WTC11 (cell line): ENCODE data around the gene GRAMD1A. TPM values are rescaled to one million over a fixed set of nuclear protein-coding genes. Genes with fewer than 3 reads are reported as not detected.

Experiments
- ATAC-seq: fragments of 200-7000 bp; cut with Tn5 transposase; 2 replicates; pipeline ENCODE4 v1.10.0; 2021; ENCODE audit warnings: mild to moderate bottlenecking, moderate library complexity
- CTCF ChIA-PET: fragments of 300-600 bp; sonication (Branson Sonifier 250); formaldehyde crosslinking; loops from one replicate; lab custom pipeline; 2021; ENCODE audit warnings: antibody characterized with exemption; lab: Charles Lee
- POLR2A ChIA-PET: fragments of 350-600 bp; sonication (Branson Sonifier 250); formaldehyde crosslinking; loops from one replicate; lab custom pipeline; 2021; ENCODE audit warnings: antibody characterized with exemption; lab: Charles Lee
- DNase-seq: peaks from one replicate; pipeline ENCODE4 v3.0.0; 2021; ENCODE audit warnings: low spot score
- H3K27ac Mint-ChIP-seq: 2 replicates; pipeline ENCODE4 v1.8.0; 2021; ENCODE audit warnings: mixed read lengths
- H3K27me3 Mint-ChIP-seq: 2 replicates; pipeline ENCODE4 v1.8.0; 2021; ENCODE audit warnings: low read depth, mild to moderate bottlenecking, moderate library complexity, mixed read lengths
- H3K36me3 Mint-ChIP-seq: 2 replicates; pipeline ENCODE4 v1.8.0; 2021; ENCODE audit warnings: mixed read lengths
- H3K4me1 Mint-ChIP-seq: 2 replicates; pipeline ENCODE4 v1.8.0; 2022; ENCODE audit warnings: mixed read lengths
- H3K4me3 Mint-ChIP-seq: 2 replicates; pipeline ENCODE4 v1.8.0; 2021; ENCODE audit warnings: mild to moderate bottlenecking, moderate library complexity, mixed read lengths
- H3K9me3 Mint-ChIP-seq: 2 replicates; pipeline ENCODE4 v1.8.0; 2021; ENCODE audit warnings: mixed read lengths
- CREM ChIP-seq: sonication (generic); formaldehyde crosslinking; IDR thresholded peaks from 2 replicates; pipeline ENCODE4 v1.8.1; 2022; ENCODE audit warnings: mild to moderate bottlenecking, missing genetic modification reagents, moderate library complexity
- CTCF ChIP-seq: fragments of 200-600 bp; IDR thresholded peaks from 2 replicates; pipeline ENCODE4 v1.8.0; 2022; ENCODE audit warnings: antibody characterized with exemption
- E2F5 ChIP-seq: sonication (generic); formaldehyde crosslinking; IDR thresholded peaks from 2 replicates; pipeline ENCODE4 v1.8.1; 2022; ENCODE audit warnings: mild to moderate bottlenecking, moderate library complexity, missing genetic modification reagents
- EMX1 ChIP-seq: fragments of 250-450 bp; sonication (Bioruptor Pico); IDR thresholded peaks from 2 replicates; pipeline ENCODE4 v1.8.0; 2021; ENCODE audit warnings: mild to moderate bottlenecking
- FOXK1 ChIP-seq: sonication (generic); formaldehyde crosslinking; IDR thresholded peaks from 2 replicates; pipeline ENCODE4 v1.8.0; 2022; ENCODE audit warnings: mild to moderate bottlenecking, moderate library complexity, missing genetic modification reagents
- FOXP4 ChIP-seq: sonication (generic); formaldehyde crosslinking; IDR thresholded peaks from 2 replicates; pipeline ENCODE4 v1.8.0; 2022; ENCODE audit warnings: mild to moderate bottlenecking, missing genetic modification reagents
- GABPB1 ChIP-seq: sonication (generic); formaldehyde crosslinking; IDR thresholded peaks from 2 replicates; pipeline ENCODE4 v1.8.1; 2023; ENCODE audit warnings: mild to moderate bottlenecking, missing genetic modification reagents
- GRHL2 ChIP-seq: fragments of 250-450 bp; sonication (Bioruptor Pico); IDR thresholded peaks from 2 replicates; pipeline ENCODE4 v1.8.0; 2022; ENCODE audit warnings: mild to moderate bottlenecking, moderate library complexity; ENCODE audit not compliant: insufficient replicate concordance, severe bottlenecking
- HMGXB4 ChIP-seq: sonication (generic); formaldehyde crosslinking; IDR thresholded peaks from 2 replicates; pipeline ENCODE4 v1.8.1; 2023; ENCODE audit warnings: mild to moderate bottlenecking, moderate library complexity, missing genetic modification reagents
- JAZF1 ChIP-seq: fragments of 250-450 bp; sonication (Bioruptor Pico); IDR thresholded peaks from 2 replicates; pipeline ENCODE4 v1.9.0; 2021; ENCODE audit warnings: moderate library complexity, mild to moderate bottlenecking, inconsistent platforms
- JUN ChIP-seq: sonication (generic); formaldehyde crosslinking; IDR thresholded peaks from 2 replicates; pipeline ENCODE4 v1.8.0; 2023; ENCODE audit warnings: mild to moderate bottlenecking, missing genetic modification reagents
- MAX ChIP-seq: sonication (generic); formaldehyde crosslinking; IDR thresholded peaks from 2 replicates; pipeline ENCODE4 v1.8.0; 2022; ENCODE audit warnings: mild to moderate bottlenecking, missing genetic modification reagents
- MXD4 ChIP-seq: fragments of 250-450 bp; sonication (Bioruptor Pico); IDR thresholded peaks from 2 replicates; pipeline ENCODE4 v1.8.0; 2021; ENCODE audit warnings: mild to moderate bottlenecking, moderate library complexity, borderline replicate concordance
- OVOL2 ChIP-seq: fragments of 250-450 bp; sonication (Bioruptor Pico); IDR thresholded peaks from 2 replicates; pipeline ENCODE4 v1.9.0; 2021; ENCODE audit warnings: mild to moderate bottlenecking, borderline replicate concordance
- PRRX2 ChIP-seq: fragments of 250-450 bp; sonication (Bioruptor Pico); IDR thresholded peaks from 2 replicates; pipeline ENCODE4 v1.8.0; 2021; ENCODE audit warnings: mild to moderate bottlenecking
- TEAD1 ChIP-seq: sonication (generic); formaldehyde crosslinking; IDR thresholded peaks from 2 replicates; pipeline ENCODE4 v1.8.0; 2022; ENCODE audit warnings: mild to moderate bottlenecking, missing genetic modification reagents
- ZNF219 ChIP-seq: sonication (generic); formaldehyde crosslinking; IDR thresholded peaks from 2 replicates; pipeline ENCODE4 v1.8.0; 2023; ENCODE audit warnings: missing genetic modification reagents, mild to moderate bottlenecking, borderline replicate concordance
- ZNF263 ChIP-seq: sonication (generic); formaldehyde crosslinking; IDR thresholded peaks from 2 replicates; pipeline ENCODE4 v1.8.1; 2022; ENCODE audit warnings: low read depth, mild to moderate bottlenecking, moderate library complexity, missing genetic modification reagents
- total RNA-seq: library from RNA; stranded (reverse); gene quantifications from 3 replicates; pipeline ENCODE4 v1.2.3, GENCODE V29; 2021

GRAMD1A gene
- total RNA-seq, 1 experiment from 2014 or later: 389 TPM

GRCh38 chr19:35015954-35016351, 15.8 kb downstream of the GRAMD1A start:
- Mint-ChIP-seq H3K9me3 (no peaks in the 10 kb centered on the region), H3K27ac (no peak overlapping the region), H3K4me3 (no peak overlapping the region), H3K36me3 (peaks cover 84% of the 10 kb centered on the region), H3K4me1 (peaks cover 11% of the 10 kb centered on the region; the same call in 1 of the 2 replicates), H3K27me3 (no peaks in the 10 kb centered on the region)
- CTCF ChIA-PET: interaction anchor here (0.5 kb wide), 1 partner anchor 126 kb away, joined by 4 read pairs; no protein-coding TSS in a partner anchor
- POLR2A ChIA-PET: no interaction called here
- TF ChIP-seq ZNF219 (CRISPR knock-in tag) (no peak), EMX1 (no peak), TEAD1 (CRISPR knock-in tag) (no peak), FOXK1 (CRISPR knock-in tag) (no peak)
- DNase-seq: no peak
- no peak for ATAC-seq

GRCh38 chr19:35017507-35017906, 17.4 kb downstream of the GRAMD1A start:
- H3K36me3 Mint-ChIP-seq: peaks cover 79% of the 10 kb centered on the region
- no peak overlapping the region for H3K27ac Mint-ChIP-seq
- H3K9me3 Mint-ChIP-seq: no peaks in the 10 kb centered on the region
- H3K4me1 Mint-ChIP-seq: peaks cover 7% of the 10 kb centered on the region; the same call in 1 of the 2 replicates
- ATAC-seq (no peak), DNase-seq (no peak)
- no peak overlapping the region for H3K4me3 Mint-ChIP-seq
- H3K27me3 Mint-ChIP-seq: no peaks in the 10 kb centered on the region
- TF ChIP-seq HMGXB4 (no peak), ZNF219 (CRISPR knock-in tag) (no peak), GRHL2 (CRISPR knock-in tag) (no peak), JUN (CRISPR knock-in tag) (no peak), ZNF263 (CRISPR knock-in tag) (no peak), E2F5 (CRISPR knock-in tag) (no peak), MXD4 (CRISPR knock-in tag) (no peak), JAZF1 (CRISPR knock-in tag) (no peak), OVOL2 (CRISPR knock-in tag) (no peak), PRRX2 (CRISPR knock-in tag) (no peak), CTCF (no peak), GABPB1 (no peak), CREM (CRISPR knock-in tag) (no peak), FOXP4 (CRISPR knock-in tag) (no peak), MAX (CRISPR knock-in tag) (no peak)
- POLR2A ChIA-PET: no interaction called here
- CTCF ChIA-PET: no interaction called here
